ENCODE results near the gene PPY.

The PPY gene

DNA sequence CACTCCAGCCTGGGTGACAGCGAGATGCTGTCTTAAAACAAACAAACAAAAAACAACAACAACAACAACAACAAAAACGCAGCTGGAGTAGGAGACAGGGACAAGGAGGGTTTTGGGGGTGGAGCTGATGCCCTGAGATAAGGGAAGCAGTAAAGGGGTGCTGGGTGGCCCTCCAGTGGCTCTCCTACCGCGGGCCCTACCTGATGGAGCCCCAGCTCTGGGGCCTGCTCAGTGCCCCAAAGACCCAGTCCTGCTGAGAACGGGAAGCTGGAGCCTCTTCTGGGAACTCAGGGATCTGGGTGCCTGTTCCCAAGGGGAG, 40.9 kb upstream of the PPY start:
- H3K4me3 ChIP-seq (ENCODE audit: low read length), result no peak overlapping the region
- DNase-seq (ENCODE audit: low read depth), result no peak
- TF ChIP-seq, protein P1, sequence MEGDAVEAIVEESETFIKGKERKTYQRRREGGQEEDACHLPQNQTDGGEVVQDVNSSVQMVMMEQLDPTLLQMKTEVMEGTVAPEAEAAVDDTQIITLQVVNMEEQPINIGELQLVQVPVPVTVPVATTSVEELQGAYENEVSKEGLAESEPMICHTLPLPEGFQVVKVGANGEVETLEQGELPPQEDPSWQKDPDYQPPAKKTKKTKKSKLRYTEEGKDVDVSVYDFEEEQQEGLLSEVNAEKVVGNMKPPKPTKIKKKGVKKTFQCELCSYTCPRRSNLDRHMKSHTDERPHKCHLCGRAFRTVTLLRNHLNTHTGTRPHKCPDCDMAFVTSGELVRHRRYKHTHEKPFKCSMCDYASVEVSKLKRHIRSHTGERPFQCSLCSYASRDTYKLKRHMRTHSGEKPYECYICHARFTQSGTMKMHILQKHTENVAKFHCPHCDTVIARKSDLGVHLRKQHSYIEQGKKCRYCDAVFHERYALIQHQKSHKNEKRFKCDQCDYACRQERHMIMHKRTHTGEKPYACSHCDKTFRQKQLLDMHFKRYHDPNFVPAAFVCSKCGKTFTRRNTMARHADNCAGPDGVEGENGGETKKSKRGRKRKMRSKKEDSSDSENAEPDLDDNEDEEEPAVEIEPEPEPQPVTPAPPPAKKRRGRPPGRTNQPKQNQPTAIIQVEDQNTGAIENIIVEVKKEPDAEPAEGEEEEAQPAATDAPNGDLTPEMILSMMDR (conservative IDR thresholded peaks at IDR 0.05; ENCODE audit: low read depth, low read length), result no peak

DNA sequence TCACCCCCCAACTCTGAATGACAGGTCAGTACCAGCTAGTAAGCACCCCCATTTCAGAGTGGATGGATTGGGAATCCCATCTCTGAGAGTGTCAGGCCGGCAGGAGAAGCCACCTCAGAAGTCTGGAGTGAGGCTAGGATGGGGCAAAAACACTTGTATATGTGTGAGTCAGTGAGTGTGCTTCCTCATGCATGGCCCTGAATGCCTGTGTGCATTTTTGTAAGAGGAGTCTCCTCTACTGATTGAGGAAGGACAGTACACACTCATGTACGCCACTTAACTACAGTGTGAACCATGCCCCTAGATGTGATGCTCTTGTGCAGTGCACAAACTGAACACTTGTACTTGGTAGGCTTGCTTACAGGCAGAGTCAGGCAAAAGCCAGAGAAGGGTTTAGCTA, 39.9 kb upstream of the PPY start:
- H3K4me3 ChIP-seq (ENCODE audit: low read length), result no peak overlapping the region
- DNase-seq (ENCODE audit: low read depth), result no peak
- TF ChIP-seq, protein P1 (conservative IDR thresholded peaks at IDR 0.05; ENCODE audit: low read depth, low read length), result no peak

DNA sequence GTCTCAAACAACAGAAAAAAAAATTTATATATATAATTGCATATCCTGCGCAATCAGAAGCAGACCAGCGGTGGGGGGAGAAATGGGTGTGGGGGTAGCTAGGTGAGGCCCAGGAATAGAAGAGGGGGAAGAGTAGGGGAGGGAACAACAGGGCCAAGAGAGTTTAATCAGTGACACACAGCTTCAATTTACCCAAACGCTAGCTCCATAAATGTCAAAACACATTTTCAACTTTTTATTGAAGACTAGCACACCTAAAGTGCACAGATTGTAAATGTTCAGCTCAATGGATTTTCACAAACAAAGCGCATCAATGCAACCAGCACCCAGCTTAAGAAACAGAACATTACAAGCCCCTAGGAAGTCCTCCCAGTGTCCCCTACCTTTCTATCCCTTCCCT, 37.4 kb upstream of the PPY start:
- H3K4me3 ChIP-seq (ENCODE audit: low read length), result no peak overlapping the region
- DNase-seq (ENCODE audit: low read depth), result no peak
- TF ChIP-seq, protein P1 (conservative IDR thresholded peaks at IDR 0.05; ENCODE audit: low read depth, low read length), result no peak

DNA sequence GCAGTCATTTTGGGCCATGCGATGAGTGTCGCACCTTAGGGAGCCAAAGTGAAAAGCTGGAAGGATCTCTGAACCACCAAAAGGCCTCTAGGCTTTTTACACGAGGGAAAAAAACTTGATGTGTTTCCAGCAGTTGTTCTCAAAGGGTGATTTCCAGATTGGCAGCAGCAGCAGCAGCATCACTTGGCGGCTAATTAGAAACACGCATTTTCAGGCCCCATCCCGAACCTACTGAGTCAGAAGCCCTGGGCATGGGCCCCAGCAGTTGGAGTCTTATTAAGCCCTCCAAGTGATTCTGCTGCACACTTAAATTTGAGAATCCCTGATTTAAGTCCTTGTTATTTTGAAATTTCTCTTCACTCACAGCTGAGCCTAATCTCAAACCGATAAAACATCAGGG, 36.7 kb upstream of the PPY start:
- no peak for DNase-seq (ENCODE audit: low read depth)
- TF ChIP-seq, protein P1 (conservative IDR thresholded peaks at IDR 0.05; ENCODE audit: low read depth, low read length), result no peak
- H3K4me3 ChIP-seq (ENCODE audit: low read length), result no peak overlapping the region

DNA sequence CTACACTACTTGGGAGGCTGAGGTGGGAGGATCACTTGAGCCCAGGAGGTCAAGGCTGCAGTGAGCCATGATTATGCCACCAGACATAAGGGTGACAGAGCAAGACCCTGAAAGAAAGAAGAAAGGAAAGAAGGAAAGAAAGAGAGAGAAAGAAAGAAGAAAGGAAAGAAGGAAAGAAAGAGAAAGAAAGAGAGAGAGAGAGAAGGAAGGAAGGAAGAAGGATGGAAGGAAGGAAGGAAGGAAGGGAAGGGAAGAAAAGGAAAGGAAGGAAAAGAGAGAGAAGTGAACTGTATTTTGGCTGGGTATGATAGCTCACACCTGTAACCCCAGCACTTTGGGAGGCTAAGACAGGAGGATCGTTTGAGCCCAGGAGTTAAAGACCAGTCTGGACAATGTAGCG, 35.8 kb upstream of the PPY start:
- DNase-seq (ENCODE audit: low read depth), result no peak
- no peak overlapping the region for H3K4me3 ChIP-seq (ENCODE audit: low read length)
- TF ChIP-seq, protein P1 (conservative IDR thresholded peaks at IDR 0.05; ENCODE audit: low read depth, low read length), result no peak

DNA sequence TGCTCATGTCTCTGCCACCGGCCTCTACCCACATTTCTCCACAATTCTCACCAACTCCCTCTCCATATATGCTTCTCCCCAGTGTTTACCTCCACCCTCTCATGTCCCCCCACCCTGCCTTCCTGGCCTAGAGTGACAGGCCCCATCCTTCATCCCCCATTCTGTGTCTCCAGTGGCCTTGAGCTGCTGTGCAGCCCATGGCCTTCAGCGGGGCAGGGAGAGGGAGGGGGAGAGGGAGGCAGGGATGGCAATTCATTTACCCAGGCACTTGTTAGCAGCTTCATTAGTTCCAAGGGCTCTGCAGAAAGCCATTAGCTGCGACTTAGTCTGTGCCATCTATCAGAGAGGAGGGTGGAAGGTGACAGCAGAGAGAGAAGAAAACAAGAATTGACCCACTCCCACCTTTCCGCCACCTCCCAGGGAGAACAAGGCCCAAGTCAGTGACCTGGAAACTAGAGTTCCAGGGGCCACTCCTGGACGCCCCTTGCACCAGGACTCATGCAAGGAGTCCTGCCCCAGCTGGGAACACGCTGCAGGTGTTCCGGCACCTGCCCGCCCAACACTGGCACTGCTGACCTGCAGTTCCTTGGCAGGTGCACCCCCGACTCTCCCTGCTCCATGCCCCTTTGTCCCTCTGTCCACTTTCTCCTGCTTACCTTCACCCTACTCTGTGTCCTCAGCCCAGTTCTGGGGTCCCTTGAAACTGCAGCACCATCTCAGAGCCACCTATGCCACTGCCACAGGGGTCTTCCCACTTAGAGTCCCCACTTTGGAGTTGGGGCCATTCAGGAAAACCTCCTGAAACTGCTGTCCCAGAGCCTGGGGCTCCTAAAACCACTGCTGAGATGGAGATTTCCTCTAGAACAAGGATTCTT, 34.9 kb upstream of the PPY start:
- no peak for DNase-seq (ENCODE audit: low read depth)
- TF ChIP-seq, protein P1 (conservative IDR thresholded peaks at IDR 0.05; ENCODE audit: low read depth, low read length), result no peak
- no peak overlapping the region for H3K4me3 ChIP-seq (ENCODE audit: low read length)

DNA sequence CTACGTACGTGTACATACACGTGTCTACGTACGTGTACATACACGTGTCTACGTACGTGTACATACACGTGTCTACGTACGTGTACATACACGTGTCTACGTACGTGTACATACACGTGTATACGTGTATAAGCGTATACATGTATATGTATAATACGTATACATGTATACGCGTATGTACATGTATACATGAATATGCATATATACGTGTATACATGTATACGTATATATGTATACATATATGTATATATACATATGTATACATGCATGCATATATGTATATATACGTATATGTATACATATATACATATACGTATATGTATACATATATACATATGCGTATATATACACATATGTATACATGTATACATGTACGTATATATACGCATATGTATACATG, 33.6 kb upstream of the PPY start:
- no peak for DNase-seq (ENCODE audit: low read depth)
- no peak overlapping the region for H3K4me3 ChIP-seq (ENCODE audit: low read length)
- TF ChIP-seq, protein P1 (conservative IDR thresholded peaks at IDR 0.05; ENCODE audit: low read depth, low read length), result no peak
